Transverse colon (tissue), 4 donors: ENCODE measurements around the gene COL4A6. TPM values are rescaled to one million over a fixed set of nuclear protein-coding genes. Genes with fewer than 3 reads are reported as not detected.
A peak's percentile ranks its signal among the peaks of the same experiment; 100 is the strongest.

Source experiments
- DNase-seq: peaks from one replicate; pipeline ENCODE4 v3.0.0-alpha.2; 2019
- H3K27ac ChIP-seq, 4 donors: fragments of 200-600 bp; sonication (generic); 2 replicates each; pipeline ENCODE4 v1.5.1; 2016 to 2018; ENCODE audit warnings: inconsistent platforms in 4 of 4
- H3K27me3 ChIP-seq: fragments of 200-600 bp; sonication (generic); 2 replicates; pipeline ENCODE4 v1.5.1; 2017; ENCODE audit warnings: inconsistent platforms
- H3K36me3 ChIP-seq, 4 donors: fragments of 200-600 bp; sonication (generic); 2 replicates each; pipeline ENCODE4 v1.5.1; 2017 to 2019; ENCODE audit warnings: inconsistent platforms in 4 of 4
- H3K4me1 ChIP-seq, 4 donors: fragments of 200-600 bp; sonication (generic); 2 replicates each; pipeline ENCODE4 v1.5.1; 2017 to 2020; ENCODE audit warnings: inconsistent platforms in 4 of 4
- H3K4me3 ChIP-seq, 4 donors: fragments of 200-600 bp; sonication (generic); 1 replicate in 1 of 4; 2 replicates in 3 of 4; pipeline versions ENCODE4 v1.5.1 to v1.6.1; 2017 to 2019; ENCODE audit warnings: inconsistent platforms in 4 of 4
- H3K9me3 ChIP-seq, 2 donors: fragments of 200-600 bp; sonication (generic); 2 replicates each; pipeline ENCODE4 v1.5.1; 2017 to 2019; ENCODE audit warnings: inconsistent platforms in 2 of 2
- EP300 ChIP-seq: sonication (generic); formaldehyde crosslinking; IDR thresholded peaks from one replicate; pipeline ENCODE4 v1.6.1; 2017; ENCODE audit warnings: antibody characterized with exemption, low read depth
- POLR2A ChIP-seq: fragments of 450-650 bp; IDR thresholded peaks from one replicate; pipeline ENCODE4 v1.6.1; 2016; ENCODE audit warnings: antibody characterized with exemption, mild to moderate bottlenecking, moderate library complexity
- POLR2AphosphoS5 ChIP-seq, 3 donors: sonication (generic); formaldehyde crosslinking; IDR thresholded peaks; one replicate each; pipeline ENCODE4 v1.6.1; 2016; ENCODE audit warnings: antibody characterized with exemption in 3 of 3
- WGBS, 2 donors: methylation state at CpG; one replicate each; pipeline ENCODE4 v1.1.5; 2018; ENCODE audit warnings: low coverage in 1 of 2; 5-methylcytosine and 5-hydroxymethylcytosine counted together
- in situ Hi-C, 4 donors: fragments of 200-750 bp; cut with MboI; loops; one replicate each; pipeline versions ENCODE4 v1.15.0 to v1.15.1; 2017; ENCODE audit warnings: low sequenced_read_pairs in 3 of 4, low pct_ligation_motif_present in 1 of 4, low pct_unique_long_range_greater_than_20kb in 1 of 4
- intact Hi-C: fragments of 100-400 bp; cut with DNase I; formaldehyde crosslinking; loops from one replicate; pipeline ENCODE4 v1.15.1; 2023; ENCODE audit warnings: low total_unique reads
- total RNA-seq, 4 donors: library from RNA; depleted of rRNA; stranded (reverse); fragments of >200 nt; gene quantifications; one replicate each; pipeline ENCODE4 v1.1.0, GENCODE V29; 2016
- TF ChIP-seq, protein P1 (sequence below), 5 experiments: fragments of 200-600 bp in 3 of 5; fragments of 450-650 bp in 2 of 5; sonication (generic) in 3 of 5; IDR thresholded peaks; 1 replicate in 2 of 5; 2 replicates in 3 of 5; pipeline ENCODE4 v1.5.1; 2016 to 2017; ENCODE audit warnings: antibody characterized with exemption in 5 of 5, inconsistent platforms in 3 of 5, mild to moderate bottlenecking in 2 of 5, moderate library complexity in 1 of 5

The COL4A6 gene
- total RNA-seq, 4 donors from 2014 or later, result 0.32 to 0.75 (median 0.57) TPM

DNA sequence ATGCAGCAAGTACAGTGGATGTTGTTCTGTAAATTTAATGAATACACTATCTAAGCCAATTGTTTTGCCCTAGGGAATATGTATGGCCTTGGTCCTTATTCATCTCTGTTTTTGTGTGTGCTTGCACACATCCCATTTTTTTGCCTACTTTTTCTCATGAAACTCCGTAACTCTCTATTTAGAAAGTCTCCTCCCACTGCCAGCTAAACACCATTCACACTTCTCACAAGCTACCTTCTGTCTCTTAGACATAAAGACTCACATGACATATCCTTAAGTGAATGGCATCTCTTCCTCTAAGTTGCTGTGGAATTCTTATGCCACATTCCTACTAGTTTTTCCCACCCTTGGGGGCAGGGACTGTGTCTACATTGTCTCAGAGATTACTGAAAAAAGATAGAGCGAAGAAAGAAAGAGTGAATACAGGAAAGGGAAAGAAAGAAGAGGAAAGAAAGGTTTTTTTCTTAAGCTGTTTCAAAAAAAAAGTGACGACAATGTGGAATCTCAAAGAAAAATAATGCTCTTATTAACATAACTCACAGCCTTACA is 229.1 kb downstream of the COL4A6 start:
- no peaks in the 10 kb centered on the region for H3K9me3 ChIP-seq
- H3K27ac ChIP-seq, result no peak overlapping the region
- H3K4me1 ChIP-seq, result no peaks in the 10 kb centered on the region
- intact Hi-C loops, result no loop called here
- H3K4me3 ChIP-seq, result no peak overlapping the region
- H3K27me3 ChIP-seq, result no peaks in the 10 kb centered on the region
- no peak for DNase-seq
- in situ Hi-C loops, result loop anchor here in 2 of 4 donors (25.0 kb wide), 1 partner anchor 328 kb away; no protein-coding TSS in a partner anchor
- TF ChIP-seq, protein P1, sequence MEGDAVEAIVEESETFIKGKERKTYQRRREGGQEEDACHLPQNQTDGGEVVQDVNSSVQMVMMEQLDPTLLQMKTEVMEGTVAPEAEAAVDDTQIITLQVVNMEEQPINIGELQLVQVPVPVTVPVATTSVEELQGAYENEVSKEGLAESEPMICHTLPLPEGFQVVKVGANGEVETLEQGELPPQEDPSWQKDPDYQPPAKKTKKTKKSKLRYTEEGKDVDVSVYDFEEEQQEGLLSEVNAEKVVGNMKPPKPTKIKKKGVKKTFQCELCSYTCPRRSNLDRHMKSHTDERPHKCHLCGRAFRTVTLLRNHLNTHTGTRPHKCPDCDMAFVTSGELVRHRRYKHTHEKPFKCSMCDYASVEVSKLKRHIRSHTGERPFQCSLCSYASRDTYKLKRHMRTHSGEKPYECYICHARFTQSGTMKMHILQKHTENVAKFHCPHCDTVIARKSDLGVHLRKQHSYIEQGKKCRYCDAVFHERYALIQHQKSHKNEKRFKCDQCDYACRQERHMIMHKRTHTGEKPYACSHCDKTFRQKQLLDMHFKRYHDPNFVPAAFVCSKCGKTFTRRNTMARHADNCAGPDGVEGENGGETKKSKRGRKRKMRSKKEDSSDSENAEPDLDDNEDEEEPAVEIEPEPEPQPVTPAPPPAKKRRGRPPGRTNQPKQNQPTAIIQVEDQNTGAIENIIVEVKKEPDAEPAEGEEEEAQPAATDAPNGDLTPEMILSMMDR (IDR thresholded peaks at IDR 0.05), result no peak
- TF ChIP-seq POLR2AphosphoS5 (IDR thresholded peaks at IDR 0.05) (no peak), POLR2A (no peak), EP300 (no peak)
- WGBS, 2 donors, result 51 to 79% methylated on average over 2 to 3 of the region's 3 CpGs
- H3K36me3 ChIP-seq, result no peaks in the 10 kb centered on the region

DNA sequence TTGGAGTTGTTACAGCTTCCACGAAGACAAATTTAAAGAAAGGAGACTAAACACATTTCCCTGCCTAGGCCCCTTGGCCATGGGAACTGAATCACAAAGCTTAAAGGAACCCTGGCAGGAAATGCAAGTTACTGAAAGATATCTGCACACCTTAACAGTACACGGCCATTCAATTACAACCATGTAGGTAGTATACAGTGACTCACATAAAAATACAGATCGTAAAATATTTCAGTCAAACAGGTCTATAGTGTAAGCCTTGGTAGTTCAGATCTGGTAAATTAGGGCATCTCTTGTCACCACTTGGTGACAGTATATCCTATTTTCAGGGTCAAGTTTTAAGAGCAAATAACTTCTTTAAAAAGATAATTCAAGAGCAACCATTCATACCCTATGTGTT is 234.7 kb downstream of the COL4A6 start:
- DNase-seq, result no peak
- Histone ChIP-seq H3K4me3 (no peak overlapping the region), H3K27me3 (no peaks in the 10 kb centered on the region), H3K27ac (no peak overlapping the region), H3K4me1 (no peaks in the 10 kb centered on the region), H3K36me3 (no peaks in the 10 kb centered on the region), H3K9me3 (no peaks in the 10 kb centered on the region)
- in situ Hi-C loops (loop anchor here in 2 of 4 donors (25.0 kb wide), 1 partner anchor 334 kb away; no protein-coding TSS in a partner anchor), intact Hi-C loops (no loop called here)
- TF ChIP-seq POLR2AphosphoS5 (IDR thresholded peaks at IDR 0.05) (no peak), EP300 (no peak), POLR2A (no peak)
- TF ChIP-seq, protein P1 (IDR thresholded peaks at IDR 0.05), result no peak
- 27 to 38% methylated on average over 2 to 3 of the region's 3 CpGs for WGBS, 2 donors

GRCh38 chrX:108199691-108200090 is 238.5 kb downstream of the COL4A6 start:
- Histone ChIP-seq H3K27ac (no peak overlapping the region), H3K27me3 (no peaks in the 10 kb centered on the region), H3K4me1 (no peaks in the 10 kb centered on the region), H3K36me3 (no peaks in the 10 kb centered on the region), H3K9me3 (no peaks in the 10 kb centered on the region), H3K4me3 (no peak overlapping the region)
- DNase-seq, result no peak
- TF ChIP-seq POLR2AphosphoS5 (IDR thresholded peaks at IDR 0.05), result no peak
- TF ChIP-seq, protein P1 (IDR thresholded peaks at IDR 0.05), result peak; percentile 25 to 35 (median 31)
- TF ChIP-seq EP300, result no peak
- in situ Hi-C loops, result loop anchor here in 2 of 4 donors (25.0 kb wide), 1 partner anchor 338 kb away; no protein-coding TSS in a partner anchor
- WGBS, 2 donors, result 0 to 6% methylated on average over 2 to 4 of the region's 4 CpGs
- intact Hi-C loops, result no loop called here

DNA sequence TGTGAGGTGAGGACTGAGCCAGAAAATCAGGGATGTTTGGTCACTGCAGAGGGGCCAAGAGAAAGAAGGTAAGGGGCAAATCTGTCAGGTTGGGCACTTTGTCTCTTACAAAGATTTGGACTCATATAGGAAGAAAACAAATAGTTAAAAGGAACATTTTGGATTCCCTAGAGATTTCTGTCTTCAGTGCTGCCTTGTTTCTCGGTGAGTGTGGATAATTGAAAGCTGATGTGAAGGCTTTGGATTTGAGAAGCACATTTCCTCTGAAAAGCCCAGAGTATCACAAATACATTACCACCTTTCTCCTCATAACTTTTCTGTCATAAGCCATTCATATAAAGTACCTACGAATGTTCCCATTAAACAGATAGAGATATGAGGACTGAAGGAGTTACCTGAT is 239.2 kb downstream of the COL4A6 start:
- in situ Hi-C loops, result no loop called here

More for the DNA sequence above, 239.2 kb downstream of the COL4A6 start:
- no peak for DNase-seq
- H3K36me3 ChIP-seq, result no peaks in the 10 kb centered on the region
- intact Hi-C loops, result no loop called here
- no peak overlapping the region for H3K27ac ChIP-seq
- H3K27me3 ChIP-seq, result no peaks in the 10 kb centered on the region
- no peak overlapping the region for H3K4me3 ChIP-seq
- TF ChIP-seq EP300, result no peak
- no peak for TF ChIP-seq POLR2A
- TF ChIP-seq POLR2AphosphoS5 (IDR thresholded peaks at IDR 0.05), result no peak
- TF ChIP-seq, protein P1 (IDR thresholded peaks at IDR 0.05), result no peak
- H3K4me1 ChIP-seq, result no peaks in the 10 kb centered on the region
- no peaks in the 10 kb centered on the region for H3K9me3 ChIP-seq
- WGBS, 2 donors, result 50 to 75% methylated on average over 2 of the region's 2 CpGs
